Measurements from ENCODE around the gene EML6.
"Not testable (repeated sequence)": the region's sequence is repeated elsewhere in the genome, so short reads cannot be mapped to it uniquely, and the experiment has no call there.

Gene EML6

DNA sequence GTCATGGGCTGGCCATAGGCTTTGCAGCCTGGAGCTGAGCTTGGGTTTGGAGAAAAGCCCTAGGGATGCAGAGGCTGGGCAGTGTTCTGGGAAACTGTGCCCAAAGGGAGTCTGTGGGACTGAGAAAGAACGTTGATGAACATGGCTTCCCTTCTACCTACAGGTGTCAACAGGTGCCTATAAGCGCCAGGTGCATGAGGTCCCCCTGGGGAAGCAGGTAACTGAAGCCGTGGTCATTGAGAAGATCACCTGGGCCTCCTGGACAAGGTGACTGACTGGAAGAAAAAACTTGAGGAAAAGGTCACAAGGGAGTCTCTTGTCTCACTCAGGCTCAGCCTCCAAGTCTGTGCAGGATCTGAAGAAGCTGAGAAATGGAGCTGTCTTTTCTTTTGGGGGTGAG is 243.4 kb downstream of the EML6 start:
- DNase-seq (ENCODE audit: low read depth) = no peak

DNA sequence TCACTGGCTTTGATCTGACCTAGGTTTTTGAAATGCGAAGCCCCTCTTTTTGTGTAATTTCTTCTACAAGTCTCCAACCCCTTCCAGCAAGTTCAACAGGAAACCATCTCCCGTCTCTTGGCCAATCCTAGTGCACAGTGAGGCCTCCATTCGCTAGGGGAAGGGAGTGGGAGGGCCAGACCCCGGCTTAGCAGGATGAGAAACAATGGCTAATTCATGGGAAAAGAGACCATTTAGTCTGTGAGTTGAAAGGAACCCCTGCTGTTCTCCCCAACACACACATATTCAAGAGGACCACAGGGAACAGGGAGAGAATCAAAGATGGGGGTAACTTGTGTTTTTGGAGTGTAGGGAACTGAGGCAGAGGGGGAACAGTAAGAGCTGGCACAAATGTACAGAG is 243.8 kb downstream of the EML6 start:
- no peak for DNase-seq (ENCODE audit: low read depth)

DNA sequence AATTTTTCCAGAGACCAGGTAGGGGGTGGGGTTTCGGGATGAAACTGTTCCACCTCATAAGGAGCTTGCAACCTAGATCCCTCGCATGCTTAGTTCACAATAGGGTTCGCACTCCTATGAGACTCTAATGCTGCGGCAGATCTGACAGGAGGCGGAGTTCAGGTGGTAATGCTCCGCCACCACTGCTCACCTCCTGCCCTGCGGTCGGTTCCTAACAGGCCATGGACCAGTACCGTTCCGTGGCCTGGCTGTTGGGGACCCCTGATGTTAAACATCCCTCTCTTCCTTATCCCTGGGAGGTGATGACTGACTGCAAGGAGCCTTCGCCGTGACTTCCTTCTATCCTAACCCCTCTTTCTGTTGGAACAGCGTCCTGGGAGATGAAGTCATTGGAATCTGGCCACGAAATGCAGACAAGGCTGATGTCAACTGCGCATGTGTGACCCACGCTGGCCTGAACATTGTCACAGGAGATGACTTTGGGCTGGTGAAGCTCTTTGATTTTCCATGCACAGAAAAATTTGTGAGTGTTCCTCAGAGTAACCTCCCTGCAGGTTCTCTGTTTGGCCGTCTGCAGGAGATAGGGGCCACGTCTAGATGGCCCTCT is 244.4 kb downstream of the EML6 start:
- no peak for DNase-seq (ENCODE audit: low read depth)

DNA sequence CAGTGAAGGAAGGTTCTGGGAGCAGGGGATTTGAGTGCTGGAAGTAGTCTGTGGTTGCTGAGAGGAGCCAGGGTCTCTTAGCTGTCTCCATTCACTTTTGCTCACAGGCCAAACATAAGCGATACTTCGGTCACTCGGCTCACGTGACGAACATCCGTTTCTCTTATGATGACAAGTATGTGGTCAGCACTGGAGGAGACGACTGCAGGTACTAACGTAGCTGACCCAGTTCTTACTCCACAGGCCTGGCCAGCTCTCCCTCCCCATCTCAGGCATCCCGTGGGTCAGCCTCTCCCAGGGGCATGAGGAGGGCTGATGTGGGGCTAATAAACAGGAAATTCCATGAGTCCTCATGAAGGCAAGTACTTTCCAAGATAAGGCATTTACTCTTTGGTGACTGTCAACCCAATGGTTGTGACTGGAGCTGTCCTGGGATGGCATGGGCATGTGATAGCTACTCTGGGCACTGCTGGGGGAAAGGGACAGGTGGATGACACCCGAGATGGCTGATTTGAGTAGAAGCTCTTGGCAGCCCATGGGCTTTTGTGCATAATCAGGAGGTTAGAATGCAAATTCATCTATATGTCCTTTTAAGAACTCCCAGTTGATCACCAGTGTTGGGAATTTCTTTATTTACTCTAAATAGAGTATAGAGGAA is 245.2 kb downstream of the EML6 start:
- DNase-seq (ENCODE audit: low read depth) = no peak

DNA sequence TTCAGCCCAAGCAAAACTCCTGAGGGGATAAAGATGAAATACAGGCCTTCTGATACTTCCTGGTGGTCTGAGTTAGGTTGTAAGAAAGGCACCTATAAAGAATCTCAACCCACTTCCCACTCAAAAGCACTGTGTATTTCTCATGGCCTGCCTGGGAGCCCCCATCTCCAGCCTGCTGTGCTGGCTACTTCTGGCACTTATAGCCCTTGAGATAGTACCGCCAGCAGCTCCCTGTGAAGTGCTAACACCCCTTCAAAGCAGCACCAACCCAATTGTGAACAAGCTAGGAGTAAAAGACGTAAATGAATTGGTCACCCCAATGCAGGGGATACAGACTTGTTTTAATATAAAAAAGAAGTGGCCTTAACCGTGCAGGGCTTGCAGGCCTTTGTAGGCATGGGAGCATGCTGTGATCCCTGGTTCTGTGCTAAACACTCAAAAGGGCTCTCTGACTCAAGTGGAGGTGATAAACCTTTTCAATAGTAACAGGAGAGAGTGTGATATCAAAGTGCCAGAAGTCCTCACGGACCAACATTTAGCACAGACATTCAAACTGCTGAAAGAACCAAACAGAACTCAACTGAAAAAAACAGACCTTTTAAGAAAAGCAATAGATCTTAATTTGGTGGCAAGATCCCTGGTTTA is 246.0 kb downstream of the EML6 start:
- no peak for DNase-seq (ENCODE audit: low read depth)

DNA sequence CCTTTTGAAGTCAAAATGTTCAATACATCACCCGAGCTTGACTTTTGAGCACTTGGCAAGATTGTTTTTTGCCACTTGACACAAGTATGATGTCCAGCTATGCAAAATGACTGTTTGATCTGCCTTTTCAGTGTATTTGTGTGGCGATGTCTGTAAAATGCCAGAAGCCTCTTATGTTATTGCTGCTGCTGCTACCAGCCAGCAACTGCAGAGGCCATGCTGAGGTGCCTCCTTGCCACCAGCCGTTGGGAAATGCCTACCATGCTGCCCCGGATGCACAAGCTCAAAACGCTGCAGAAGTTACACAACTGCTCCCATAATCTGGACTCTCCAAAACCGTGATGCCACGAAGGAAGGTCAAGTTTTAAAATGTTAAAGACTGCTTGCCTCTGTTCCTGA is 246.5 kb downstream of the EML6 start:
- no peak for DNase-seq (ENCODE audit: low read depth)

DNA sequence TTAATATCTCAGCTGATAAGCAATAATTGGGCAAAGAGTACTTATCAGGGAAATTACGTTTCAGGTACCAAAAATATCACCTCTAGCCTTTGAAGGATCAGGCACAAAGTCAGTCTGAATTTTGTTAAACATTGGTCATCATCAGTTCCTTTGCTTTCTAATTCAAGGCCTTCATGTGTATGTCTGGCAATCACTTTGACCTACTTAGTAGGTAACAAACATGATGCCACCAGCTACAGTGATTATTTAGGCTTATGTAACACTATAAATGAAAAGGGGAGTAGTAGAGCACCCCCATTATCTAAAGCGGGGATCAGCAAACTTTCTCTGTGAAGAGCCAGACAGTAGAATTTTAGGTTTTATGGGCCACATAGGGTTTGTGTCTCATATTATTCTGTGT is 251.7 kb downstream of the EML6 start:
- no peak for DNase-seq (ENCODE audit: low read depth)

DNA sequence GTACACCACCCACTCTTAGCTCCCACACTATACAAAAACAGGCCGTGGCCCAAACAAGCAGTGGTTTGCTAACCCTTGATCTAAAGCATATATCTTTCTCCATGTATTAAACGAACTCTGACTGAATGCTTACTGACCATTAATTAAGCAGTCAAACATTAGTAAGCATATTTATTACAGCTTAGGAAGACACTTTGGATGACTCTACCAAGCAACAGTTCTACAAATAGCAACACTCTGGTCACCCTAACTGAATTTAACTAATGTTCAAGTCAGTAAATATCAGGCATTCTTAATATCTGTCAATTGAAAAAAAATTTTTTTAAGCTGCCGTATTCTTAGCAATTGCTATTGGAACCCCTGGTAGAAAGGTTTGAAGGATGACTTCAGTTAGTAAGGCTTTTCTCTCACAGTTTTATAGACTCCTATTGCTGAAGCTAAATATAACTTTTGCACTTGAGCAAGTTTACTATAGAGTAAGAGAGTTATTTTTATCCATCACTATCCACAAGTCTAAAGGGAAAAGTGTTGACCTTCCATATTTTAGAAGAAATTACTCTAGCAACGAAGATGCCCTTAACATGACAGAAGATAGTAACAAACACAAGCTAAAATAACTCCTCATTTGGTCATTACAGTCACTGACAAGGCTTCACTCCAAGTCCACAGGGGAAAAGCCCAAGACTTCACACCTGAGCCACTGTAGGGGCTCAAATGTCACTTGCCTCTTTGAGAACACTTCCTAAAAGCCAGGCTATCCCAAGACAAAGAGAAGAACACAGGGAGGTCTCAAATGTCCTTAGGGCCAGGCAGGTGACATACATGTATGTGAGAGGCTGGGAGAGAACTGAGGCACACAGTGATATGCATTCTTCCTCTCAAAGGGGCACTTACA is 252.4 kb downstream of the EML6 start:
- no peak for DNase-seq (ENCODE audit: low read depth)

DNA sequence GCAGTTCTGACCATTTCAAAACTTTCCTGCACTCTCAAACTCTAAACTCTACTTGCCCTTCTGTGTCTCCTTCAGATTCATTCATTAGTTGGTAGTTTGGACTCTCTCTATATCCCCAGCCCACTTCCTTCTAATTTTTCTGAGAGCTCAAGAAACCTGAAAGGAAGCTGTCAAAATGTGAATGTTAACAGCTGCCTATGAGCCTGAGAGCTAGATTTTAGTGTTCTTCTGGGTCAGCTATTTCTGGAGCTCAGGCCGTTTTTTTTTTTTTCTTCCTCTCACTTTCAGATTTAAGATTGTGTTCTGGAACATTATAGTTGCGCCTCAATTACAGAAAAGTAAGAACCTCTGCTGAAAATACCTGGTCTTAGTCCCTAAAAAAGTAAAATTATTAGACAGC is 253.7 kb downstream of the EML6 start:
- DNase-seq (ENCODE audit: low read depth) = no peak

DNA sequence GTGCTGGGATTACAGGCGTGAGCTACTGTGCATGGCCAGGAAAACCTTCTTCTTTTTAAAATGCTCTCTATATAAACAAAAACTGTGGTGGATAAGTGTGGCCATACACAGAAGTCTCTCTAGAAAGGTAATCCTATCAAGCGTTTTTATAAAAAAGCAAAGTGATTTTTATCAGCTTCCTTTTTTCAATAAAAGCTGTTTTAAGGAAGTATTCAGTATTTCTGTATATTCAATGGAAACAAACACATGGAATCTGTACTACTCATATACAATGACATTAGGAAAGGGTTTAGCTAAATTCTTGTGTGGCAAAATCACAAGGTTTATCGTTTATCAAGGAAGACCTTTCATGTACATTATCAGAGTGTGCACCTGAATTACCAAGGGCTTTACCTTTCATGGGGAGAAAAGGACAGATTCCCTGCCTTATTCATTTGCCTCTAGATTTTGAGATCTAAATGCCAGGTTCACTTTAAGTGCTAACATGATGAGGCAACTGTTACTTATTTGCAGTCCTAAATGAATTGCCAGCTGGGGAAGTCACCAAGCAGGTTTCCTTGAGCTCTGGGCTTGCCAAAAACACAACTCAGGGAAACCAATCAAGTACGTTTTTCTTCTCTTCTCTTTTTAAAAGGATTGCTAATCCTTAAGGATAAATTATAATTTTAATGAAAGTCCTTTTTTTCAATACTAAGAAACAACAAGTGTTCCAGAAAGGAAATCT is 256.0 kb downstream of the EML6 start:
- DNase-seq (ENCODE audit: low read depth) = no peak

DNA sequence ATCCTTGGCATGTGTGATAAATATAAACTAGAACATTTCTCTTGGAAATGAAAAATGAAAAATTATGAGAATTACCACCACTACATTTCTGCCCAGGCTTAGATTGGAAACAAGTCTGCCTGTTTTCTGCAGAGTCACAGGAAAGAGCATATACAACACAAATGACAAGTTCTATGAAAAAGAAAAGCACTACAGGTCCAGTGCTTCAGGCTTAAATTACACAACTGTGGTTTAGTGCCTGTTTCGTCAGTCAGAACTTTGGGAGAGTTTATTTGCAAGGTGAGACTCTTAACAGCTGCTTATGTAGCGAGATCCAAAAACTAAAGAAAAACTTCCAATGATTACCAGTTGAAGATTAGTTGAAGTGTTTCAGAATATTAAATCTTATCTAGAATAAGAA is 257.9 kb downstream of the EML6 start:
- no peak for DNase-seq (ENCODE audit: low read depth)

DNA sequence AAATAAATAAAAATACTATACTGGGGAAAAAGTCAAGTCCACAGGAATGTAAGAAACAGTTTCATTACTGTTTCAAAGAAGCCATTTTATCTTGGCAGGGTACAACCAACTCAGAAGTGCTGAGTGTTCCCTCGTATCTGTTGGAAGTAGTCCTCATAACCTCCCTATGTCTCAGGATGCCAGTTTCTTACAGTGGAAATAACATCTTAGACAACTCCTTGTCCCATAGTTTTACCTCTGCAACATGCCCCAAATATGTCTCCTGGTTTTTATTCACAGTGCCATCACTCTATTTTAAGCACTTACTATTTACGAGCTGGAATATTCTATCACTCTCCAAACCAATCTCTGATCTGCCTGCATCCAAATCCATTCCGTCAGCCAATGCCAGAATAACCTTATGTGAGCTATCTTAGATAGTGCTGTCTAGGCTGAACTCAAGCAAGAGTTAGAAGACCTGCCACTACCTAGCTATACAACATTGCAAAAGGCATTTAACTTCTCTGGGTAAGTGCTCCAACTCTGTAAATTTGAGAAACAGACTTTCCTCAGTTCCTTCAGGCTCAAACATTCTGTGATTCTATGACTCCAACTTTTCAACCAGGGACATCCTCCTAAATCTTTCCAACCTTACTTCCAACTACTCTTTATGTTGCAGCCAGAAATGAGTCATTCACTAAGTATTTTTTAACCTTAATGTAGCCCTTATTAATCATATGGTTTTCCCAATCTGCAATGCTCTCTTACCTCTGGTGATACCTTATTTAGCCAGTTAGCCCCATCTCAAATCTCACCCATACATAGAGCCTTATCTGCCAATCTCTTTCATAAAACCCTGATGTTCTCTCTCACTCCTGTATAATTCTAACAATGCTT is 260.1 kb downstream of the EML6 start:
- no peak for DNase-seq (ENCODE audit: low read depth)

DNA sequence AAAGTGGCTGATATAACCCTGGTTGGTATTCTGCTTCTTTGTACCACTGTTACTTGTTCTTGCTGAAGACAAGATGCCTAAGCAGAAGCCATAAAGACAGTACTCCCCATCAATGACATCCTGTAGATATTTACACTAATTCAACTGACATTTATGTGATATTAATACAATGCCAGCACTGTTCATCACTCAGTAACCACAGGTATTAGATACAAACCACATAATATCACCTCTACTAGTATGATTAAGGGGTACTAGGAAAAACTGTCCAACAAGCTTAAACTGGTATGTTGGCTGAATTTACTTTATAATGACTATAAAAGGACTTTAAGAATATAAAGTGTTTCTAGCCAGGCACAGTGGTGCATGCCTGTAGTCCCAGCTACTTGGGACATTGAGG is 261.0 kb downstream of the EML6 start:
- no peak for DNase-seq (ENCODE audit: low read depth)

DNA sequence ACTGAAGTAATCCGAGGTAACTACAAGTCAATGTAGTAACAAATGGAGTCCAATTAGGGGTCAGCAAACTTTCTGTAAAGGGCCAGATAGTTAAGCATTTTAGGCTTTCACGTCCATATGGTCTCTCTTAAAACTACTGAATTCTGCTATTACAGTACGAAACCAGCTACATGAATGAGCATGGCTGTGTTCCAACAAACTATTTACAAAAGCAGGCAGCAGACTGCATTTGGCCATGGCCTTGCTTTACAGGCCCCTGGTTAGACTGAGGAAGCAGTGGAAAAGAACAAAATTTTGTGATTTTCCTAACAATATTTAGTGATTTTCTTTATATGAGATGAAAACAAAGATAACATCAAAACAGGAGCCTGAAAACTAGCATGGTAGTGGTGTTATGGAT is 262.8 kb downstream of the EML6 start:
- DNase-seq (ENCODE audit: low read depth) = no peak

DNA sequence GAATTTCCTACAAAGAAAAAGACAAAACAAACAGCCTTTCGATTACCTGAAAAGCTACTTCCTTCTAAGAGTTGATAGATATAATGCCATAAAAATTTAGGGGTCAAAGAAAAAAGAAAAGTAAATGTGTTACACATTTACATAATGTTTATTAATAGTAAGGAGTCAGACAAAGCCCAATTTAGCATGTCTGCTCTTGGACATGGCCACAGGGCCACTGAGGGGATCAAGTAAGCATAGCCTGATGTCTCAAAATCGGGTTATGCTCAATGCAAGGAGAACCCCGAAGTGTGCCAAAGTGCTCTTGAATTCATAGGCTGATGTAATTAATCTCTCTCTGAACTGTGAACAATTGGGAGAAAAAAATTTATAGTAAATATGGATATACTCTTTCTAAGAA is 265.1 kb downstream of the EML6 start:
- DNase-seq (ENCODE audit: low read depth) = no peak

DNA sequence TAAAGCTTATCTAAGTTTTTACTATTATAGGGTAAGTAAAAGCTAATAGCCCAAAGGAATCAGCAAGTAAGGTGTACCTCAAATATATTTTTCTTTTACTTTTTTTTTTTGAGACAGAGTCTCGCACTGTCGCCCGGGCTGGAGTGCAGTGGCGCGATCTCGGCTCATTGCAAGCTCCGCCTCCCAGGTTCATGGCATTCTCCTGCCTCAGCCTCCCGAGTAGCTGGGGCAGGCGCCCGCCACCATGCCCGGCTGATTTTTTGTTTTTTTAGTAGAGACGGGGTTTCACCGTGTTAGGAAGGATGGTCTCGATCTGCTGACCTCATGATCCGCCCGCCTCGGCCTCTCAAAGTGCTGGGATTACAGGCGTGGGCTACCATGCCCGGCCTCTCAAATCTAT is 267.2 kb downstream of the EML6 start:
- not testable (repeated sequence) for DNase-seq (ENCODE audit: low read depth)

DNA sequence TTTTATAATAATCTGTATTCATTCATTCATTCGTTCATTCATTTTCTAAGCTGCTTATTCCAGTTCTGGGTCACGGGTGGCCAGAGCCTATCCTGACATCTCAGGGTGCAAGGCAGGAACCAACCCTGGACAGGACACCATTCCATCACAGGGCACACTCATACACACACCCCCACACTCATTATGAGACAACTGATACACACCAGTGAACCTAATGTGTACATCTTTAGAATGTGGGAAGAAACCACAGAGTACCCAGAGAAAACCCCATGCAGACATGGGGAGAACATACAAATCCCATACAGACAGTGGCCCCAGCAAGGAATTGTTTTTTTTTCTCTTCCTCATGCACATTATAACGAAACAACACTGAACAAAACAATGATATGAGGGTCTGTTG is 272.1 kb downstream of the EML6 start:
- DNase-seq (ENCODE audit: low read depth) = no peak

DNA sequence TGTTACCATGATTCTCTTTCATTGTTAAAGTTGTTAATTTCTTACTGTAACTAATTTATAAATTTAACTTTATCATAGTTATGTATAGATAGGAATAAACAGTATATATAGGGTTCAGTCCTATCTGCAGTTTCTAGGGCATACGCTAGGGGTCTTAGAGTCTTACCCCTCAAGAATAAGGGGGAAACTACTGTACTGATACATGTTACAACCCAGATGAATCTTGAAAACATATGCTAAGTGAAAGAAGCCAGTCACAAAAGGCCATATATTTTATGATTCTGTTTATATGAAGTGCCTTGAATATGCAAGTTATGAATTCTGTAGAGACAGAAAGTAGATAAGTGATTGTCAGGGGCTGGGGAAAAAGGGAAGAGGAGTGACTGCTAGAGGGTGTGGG is 274.4 kb downstream of the EML6 start:
- no peak for DNase-seq (ENCODE audit: low read depth)

DNA sequence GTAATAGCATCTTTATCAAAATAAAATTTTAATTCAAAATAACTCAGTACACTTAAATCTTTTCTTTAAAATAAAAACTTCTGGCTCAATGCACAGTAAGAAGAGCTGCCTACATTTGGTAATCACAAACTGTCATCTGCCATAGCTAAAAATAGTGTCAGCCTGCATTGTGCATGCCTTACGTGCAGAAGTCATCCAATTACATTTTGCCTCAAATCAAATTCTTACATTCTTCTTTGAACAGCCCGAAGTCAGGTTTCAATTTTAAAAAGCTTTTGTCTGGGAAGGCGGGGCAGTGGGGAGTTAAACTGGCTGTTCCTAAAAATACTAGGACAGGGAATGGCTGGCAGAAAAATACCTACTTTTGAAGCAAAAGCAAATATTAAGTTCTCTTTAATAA is 275.7 kb downstream of the EML6 start:
- no peak for DNase-seq (ENCODE audit: low read depth)

DNA sequence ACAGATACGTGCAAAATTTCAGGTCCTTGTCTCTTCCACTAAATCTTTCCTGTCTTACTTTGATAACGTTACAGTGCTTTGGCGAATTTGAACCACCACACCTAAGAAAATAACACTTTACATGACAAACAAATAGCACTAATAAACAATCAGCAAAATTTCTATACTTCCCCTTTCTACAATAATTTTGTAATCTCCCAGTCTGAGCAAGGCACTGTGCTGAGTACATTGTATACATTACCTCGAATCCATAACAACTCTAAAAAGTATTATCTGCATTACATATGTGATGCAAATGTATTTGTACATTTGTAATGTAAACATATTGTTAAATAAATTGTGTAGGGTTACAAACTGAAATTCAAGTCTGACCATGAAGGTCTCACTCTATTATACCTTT is 276.9 kb downstream of the EML6 start:
- DNase-seq (ENCODE audit: low read depth) = no peak

DNA sequence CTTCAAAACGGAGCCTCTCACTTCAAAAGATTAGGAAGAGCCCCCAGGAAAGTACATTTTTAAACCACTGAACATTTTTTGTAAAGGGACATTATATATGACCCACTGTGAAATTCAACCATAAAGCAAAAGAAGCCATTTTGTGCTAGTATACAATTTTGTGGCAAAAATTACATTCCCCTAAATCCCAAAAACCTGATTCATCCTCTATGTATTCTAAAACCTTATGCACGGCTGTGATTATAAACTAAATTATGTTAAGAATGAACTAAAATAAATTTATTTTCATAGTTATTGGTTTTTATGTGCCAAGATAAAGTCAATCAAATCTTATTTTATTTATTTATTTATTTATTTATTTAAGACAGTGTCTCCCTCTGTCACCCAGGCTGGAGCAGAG is 278.3 kb downstream of the EML6 start:
- DNase-seq (ENCODE audit: low read depth) = no peak

Measured in CMK (cell line).